Esophagus muscularis mucosa (tissue), 4 donors: ENCODE measurements around the gene SSR1. TPM values are rescaled to one million over a fixed set of nuclear protein-coding genes. Genes with fewer than 3 reads are reported as not detected.

Experiments
- DNase-seq: peaks from one replicate; pipeline ENCODE4 v3.0.0-alpha.2; 2017; ENCODE audit errors: extremely low spot score
- H3K27ac ChIP-seq, 4 donors: fragments of 200-600 bp; sonication (generic); replicated peaks in 1 of 4; 1 replicate in 3 of 4; 2 replicates in 1 of 4; pipeline ENCODE4 v1.5.1; 2016 to 2019; ENCODE audit warnings: mild to moderate bottlenecking in 1 of 4
- H3K27me3 ChIP-seq, 4 donors: fragments of 200-600 bp; sonication (generic); one replicate each; pipeline versions ENCODE4 v1.5.1 to v1.6.0; 2016 to 2019
- H3K36me3 ChIP-seq, 4 donors: fragments of 200-600 bp; sonication (generic); one replicate each; pipeline ENCODE4 v1.5.1; 2016 to 2019
- H3K4me1 ChIP-seq, 4 donors: fragments of 200-600 bp; sonication (generic); one replicate each; pipeline ENCODE4 v1.5.1; 2016 to 2019
- H3K4me3 ChIP-seq, 4 donors: fragments of 200-600 bp; sonication (generic); 1 replicate in 2 of 4; 2 replicates in 2 of 4; pipeline ENCODE4 v1.5.1; 2016 to 2019; ENCODE audit warnings: mild to moderate bottlenecking in 4 of 4, moderate library complexity in 1 of 4
- H3K9me3 ChIP-seq, 4 donors: fragments of 200-600 bp; sonication (generic); 1 replicate in 3 of 4; 2 replicates in 1 of 4; pipeline ENCODE4 v1.5.1; 2016 to 2019
- CTCF ChIP-seq, 3 experiments: fragments of 200-600 bp in 2 of 3; fragments of 450-650 bp in 1 of 3; sonication (generic) in 2 of 3; IDR thresholded peaks; one replicate each; pipeline ENCODE4 v1.5.1; 2017 to 2019; ENCODE audit warnings: antibody characterized with exemption in 3 of 3, mild to moderate bottlenecking in 2 of 3, moderate library complexity in 1 of 3
- EP300 ChIP-seq: sonication (generic); formaldehyde crosslinking; IDR thresholded peaks from one replicate; pipeline ENCODE4 v1.6.1; 2017; ENCODE audit warnings: antibody characterized with exemption
- POLR2A ChIP-seq: fragments of 450-650 bp; IDR thresholded peaks from one replicate; pipeline ENCODE4 v1.6.1; 2017; ENCODE audit warnings: antibody characterized with exemption, moderate library complexity, mild to moderate bottlenecking, low read depth
- POLR2AphosphoS5 ChIP-seq, 2 donors: sonication (generic); formaldehyde crosslinking; IDR thresholded peaks; one replicate each; pipeline ENCODE4 v1.6.1; 2017; ENCODE audit warnings: antibody characterized with exemption in 2 of 2
- WGBS: methylation state at CpG from one replicate; pipeline ENCODE4 v1.1.5; 2018; 5-methylcytosine and 5-hydroxymethylcytosine counted together
- intact Hi-C: fragments of 100-400 bp; cut with DNase I; formaldehyde crosslinking; loops from one replicate; pipeline ENCODE4 v1.15.1; 2023
- total RNA-seq, 4 donors: library from RNA; depleted of rRNA; stranded (reverse); fragments of >200 nt; gene quantifications; one replicate each; pipeline versions ENCODE4 v1.1.0 to v1.2.1, GENCODE V29; 2016

SSR1 gene
- total RNA-seq, 4 donors from 2014 or later, result 29.5 to 41.3 (median 34.2) TPM

- intact Hi-C loops, result loop anchor here (5.0 kb wide), 1 partner anchor 279 kb away; the partner anchor contains the start of gene SNRNP48
- WGBS, result 90% methylated on average over 15 of the region's 15 CpGs
- no peak for DNase-seq
These were observed 636 bp upstream of the SSR1 start for GRCh38 chr6:7313505-7314165.

GRCh38 chr6:7311917-7312615 is 933 bp downstream of the SSR1 start:
- Histone ChIP-seq H3K27me3 (peaks cover 0 to 6% (median 0%) of the 10 kb centered on the region in 4 donors), H3K27ac (peak overlapping the region; percentile 91 to 99 (median 95)), H3K9me3 (no peaks in the 10 kb centered on the region), H3K4me1 (peaks cover 22 to 38% (median 37%) of the 10 kb centered on the region in 4 donors), H3K36me3 (peaks cover 7 to 28% (median 26%) of the 10 kb centered on the region in 4 donors), H3K4me3 (peak overlapping the region; percentile 84 to 99 (median 96))
- 2% methylated on average over 17 of the region's 17 CpGs for WGBS
- intact Hi-C loops, result loop anchor here (1.0 to 5.0 kb wide), 2 partner anchors 77 to 280 kb away; partner anchors contain the start of genes CAGE1, RIOK1 and SNRNP48
- DNase-seq, result peak; percentile 10
- TF ChIP-seq POLR2A (no peak), CTCF (IDR thresholded peaks at IDR 0.05) (no peak), EP300 (no peak), POLR2AphosphoS5 (IDR thresholded peaks at IDR 0.05) (no peak)

More at GRCh38 chr6:7313505-7314165, 636 bp upstream of the SSR1 start:
- Histone ChIP-seq H3K4me1 (peaks cover 19 to 33% (median 29%) of the 10 kb centered on the region in 4 donors), H3K27me3 (peaks cover 0 to 7% (median 0%) of the 10 kb centered on the region in 4 donors), H3K27ac (peak overlapping the region; percentile 91 to 99 (median 95)), H3K36me3 (peaks cover 7 to 12% (median 11%) of the 10 kb centered on the region in 4 donors), H3K9me3 (no peaks in the 10 kb centered on the region), H3K4me3 (peak overlapping the region; percentile 84 to 99 (median 96))
- no peak for TF ChIP-seq POLR2AphosphoS5 (IDR thresholded peaks at IDR 0.05)

GRCh38 chr6:7311176-7311575 is 1.8 kb downstream of the SSR1 start:
- intact Hi-C loops, result loop anchor here (5.0 kb wide), 1 partner anchor 281 kb away; the partner anchor contains the start of gene SNRNP48
- Histone ChIP-seq H3K36me3 (peaks cover 7 to 36% (median 33%) of the 10 kb centered on the region in 4 donors), H3K9me3 (no peaks in the 10 kb centered on the region), H3K4me3 (no peak overlapping the region), H3K27me3 (no peaks in the 10 kb centered on the region), H3K27ac (no peak overlapping the region), H3K4me1 (peaks cover 22 to 38% (median 37%) of the 10 kb centered on the region in 4 donors)
- 55% methylated on average over 1 of the region's 1 CpG for WGBS
- no peak for DNase-seq
- no peak for TF ChIP-seq EP300
- no peak for TF ChIP-seq POLR2AphosphoS5 (IDR thresholded peaks at IDR 0.05)
- TF ChIP-seq CTCF (IDR thresholded peaks at IDR 0.05), result no peak
- no peak for TF ChIP-seq POLR2A

GRCh38 chr6:7309050-7309449 is 3.9 kb downstream of the SSR1 start:
- H3K4me1 ChIP-seq, result peaks cover 22 to 38% (median 37%) of the 10 kb centered on the region in 4 donors
- no peak overlapping the region for H3K4me3 ChIP-seq
- no peak for DNase-seq
- no peaks in the 10 kb centered on the region for H3K27me3 ChIP-seq
- no peaks in the 10 kb centered on the region for H3K9me3 ChIP-seq
- H3K36me3 ChIP-seq, result peaks cover 7 to 57% (median 51%) of the 10 kb centered on the region in 4 donors
- TF ChIP-seq POLR2AphosphoS5 (IDR thresholded peaks at IDR 0.05) (no peak), EP300 (no peak), CTCF (IDR thresholded peaks at IDR 0.05) (no peak), POLR2A (no peak)
- 73% methylated on average over 5 of the region's 5 CpGs for WGBS
- intact Hi-C loops, result no loop called here
- no peak overlapping the region for H3K27ac ChIP-seq

GRCh38 chr6:7307533-7307932 is 5.5 kb downstream of the SSR1 start:
- H3K4me1 ChIP-seq, result peaks cover 19 to 37% (median 33%) of the 10 kb centered on the region in 4 donors
- TF ChIP-seq POLR2A (no peak), EP300 (no peak), CTCF (IDR thresholded peaks at IDR 0.05) (no peak), POLR2AphosphoS5 (IDR thresholded peaks at IDR 0.05) (no peak)
- 94% methylated on average over 5 of the region's 5 CpGs for WGBS
- H3K36me3 ChIP-seq, result peaks cover 14 to 72% (median 60%) of the 10 kb centered on the region in 4 donors
- H3K27me3 ChIP-seq, result no peaks in the 10 kb centered on the region
- H3K27ac ChIP-seq, result no peak overlapping the region
- no peaks in the 10 kb centered on the region for H3K9me3 ChIP-seq
- DNase-seq, result peak; percentile 57
- intact Hi-C loops, result no loop called here
- H3K4me3 ChIP-seq, result no peak overlapping the region
